GM12878 (cell line): ENCODE results near the gene PROSER3. TPM values are rescaled to one million over a fixed set of nuclear protein-coding genes. Genes with fewer than 3 reads are reported as not detected.

Experiments used
- ATAC-seq: fragments of 200-7000 bp; cut with Tn5 transposase; 3 replicates; pipeline ENCODE4 v1.9.1; 2020; ENCODE audit warnings: mild to moderate bottlenecking, moderate library complexity
- BruUV-seq: library from RNA; stranded (reverse); fragments of 400-500 nt; replicated peaks from 2 replicates; lab custom pipeline; 2021; lab: Mats Ljungman, UMichigan
- CTCF ChIA-PET: fragments of 300-600 bp; sonication (Branson Sonifier 250); formaldehyde crosslinking; extraction: SDS; loops from one replicate; lab custom pipeline; 2021; ENCODE audit warnings: inconsistent platforms; lab: Yijun Ruan, JAX
- POLR2A ChIA-PET: fragments of 350-600 bp; formaldehyde crosslinking; extraction: SDS; loops from one replicate; lab custom pipeline; 2021; ENCODE audit warnings: inconsistent platforms; lab: Charles Lee
- RAD21 ChIA-PET: fragments of 300-600 bp; sonication (Branson Sonifier 250); formaldehyde crosslinking; loops from one replicate; lab custom pipeline; 2023; ENCODE audit warnings: antibody characterized with exemption; ENCODE audit not compliant: unreplicated experiment; lab: Charles Lee
- SMC1A ChIA-PET: fragments of 300-600 bp; sonication (Branson Sonifier 250); formaldehyde crosslinking; loops from one replicate; lab custom pipeline; 2023; ENCODE audit not compliant: unreplicated experiment, uncharacterized antibody; lab: Charles Lee
- DNase-seq: peaks from one replicate; pipeline ENCODE4 v3.0.0-alpha.2; 2011; ENCODE audit warnings: low read depth, low spot score
- FAIRE-seq: peaks from 3 replicates; lab custom pipeline; 2011; peaks lifted over from hg19 to GRCh38; lab: Jason Lieb, UNC
- H2AFZ ChIP-seq: 2 replicates; pipeline ENCODE4 v1.6.0; 2011; ENCODE audit warnings: low read depth, low read length, control low read depth; ENCODE audit not compliant: control insufficient read depth
- H3K27ac ChIP-seq: 2 replicates; pipeline ENCODE4 v1.5.1; 2011; ENCODE audit warnings: control low read depth; ENCODE audit not compliant: control insufficient read depth, insufficient read depth
- H3K27me3 ChIP-seq, 2 experiments: replicated peaks in 1 of 2; 2 replicates each; pipeline versions ENCODE4 v1.6.0 to v1.6.1; 2011; ENCODE audit warnings: low read length in 1 of 2; ENCODE audit not compliant: control insufficient read depth in 2 of 2, insufficient read depth in 2 of 2
- H3K36me3 ChIP-seq, 2 experiments: 2 replicates each; pipeline ENCODE4 v1.5.1; 2011; ENCODE audit warnings: low read length in 1 of 2; ENCODE audit not compliant: control insufficient read depth in 2 of 2, insufficient read depth in 2 of 2
- H3K4me1 ChIP-seq: 2 replicates; pipeline ENCODE4 v1.6.1; 2011; ENCODE audit warnings: mild to moderate bottlenecking, low read length, moderate library complexity, mixed read lengths; ENCODE audit not compliant: control insufficient read depth, insufficient read depth
- H3K4me2 ChIP-seq: 2 replicates; pipeline ENCODE4 v1.6.0; 2011; ENCODE audit warnings: control low read depth; ENCODE audit not compliant: control insufficient read depth, insufficient read depth
- H3K4me3 ChIP-seq: fragments of 200-600 bp; sonication (generic); 2 replicates; pipeline ENCODE4 v1.5.1; 2016
- H3K79me2 ChIP-seq: 2 replicates; pipeline ENCODE4 v1.6.0; 2011; ENCODE audit warnings: low read length; ENCODE audit not compliant: control insufficient read depth, insufficient read depth
- H3K9ac ChIP-seq: 2 replicates; pipeline ENCODE4 v1.8.0; 2011; ENCODE audit warnings: low read length, control low read depth, mixed read lengths; ENCODE audit not compliant: control insufficient read depth, insufficient read depth
- H3K9me3 ChIP-seq: replicated peaks from 3 replicates; pipeline ENCODE4 v1.5.1; 2011; ENCODE audit warnings: mild to moderate bottlenecking, low read length; ENCODE audit not compliant: control insufficient read depth, insufficient read depth
- H4K20me1 ChIP-seq: 2 replicates; pipeline ENCODE4 v1.6.0; 2011; ENCODE audit not compliant: control insufficient read depth, insufficient read depth
- ASH2L ChIP-seq: fragments of 300-600, 200-600 bp; sonication (generic); IDR thresholded peaks from 2 replicates; pipeline ENCODE4 v1.6.1; 2017; ENCODE audit warnings: low read depth, mild to moderate bottlenecking, borderline replicate concordance
- DPF2 ChIP-seq: fragments of 450-650 bp; IDR thresholded peaks from 2 replicates; pipeline ENCODE4 v1.6.1; 2017; ENCODE audit warnings: mild to moderate bottlenecking
- EGR1 ChIP-seq, 2 experiments: IDR thresholded peaks; 1 replicate in 1 of 2; 2 replicates in 1 of 2; pipeline ENCODE4 v1.6.1; 2011 to 2012; ENCODE audit warnings: low read depth in 2 of 2, low read length in 2 of 2, borderline replicate concordance in 1 of 2, mild to moderate bottlenecking in 1 of 2, moderate library complexity in 1 of 2
- EZH2 ChIP-seq: IDR thresholded peaks from 2 replicates; pipeline ENCODE4 v1.6.1; 2012; ENCODE audit warnings: low read depth, mild to moderate bottlenecking, control low read depth, inconsistent platforms, low read length, borderline replicate concordance; ENCODE audit not compliant: control insufficient read depth
- LARP7 ChIP-seq: fragments of 450-650 bp; IDR thresholded peaks from 2 replicates; pipeline ENCODE4 v1.6.1; 2017; ENCODE audit warnings: mild to moderate bottlenecking
- MTA3 ChIP-seq: IDR thresholded peaks from 2 replicates; pipeline ENCODE4 v1.6.1; 2012; ENCODE audit warnings: low read length, inconsistent platforms, borderline replicate concordance
- NFIC ChIP-seq: IDR thresholded peaks from 2 replicates; pipeline ENCODE4 v1.6.1; 2012; ENCODE audit warnings: low read depth, mild to moderate bottlenecking, inconsistent platforms, low read length, moderate library complexity
- NFYA ChIP-seq: IDR thresholded peaks from 2 replicates; pipeline ENCODE4 v1.6.1; 2011; ENCODE audit warnings: low read depth, mild to moderate bottlenecking, low read length, improper control_type of control experiment, borderline replicate concordance
- PAX8 ChIP-seq: fragments of 450-650 bp; IDR thresholded peaks from 2 replicates; pipeline ENCODE4 v1.6.1; 2017; ENCODE audit warnings: mild to moderate bottlenecking, moderate library complexity
- SIN3A ChIP-seq: IDR thresholded peaks from 2 replicates; pipeline ENCODE4 v1.6.1; 2012; ENCODE audit warnings: low read depth, low read length, improper control_type of control experiment
- STAT3 ChIP-seq: IDR thresholded peaks from 2 replicates; pipeline ENCODE4 v1.6.1; 2011; ENCODE audit warnings: low read depth, low read length, improper control_type of control experiment
- ZBTB11 ChIP-seq: fragments of 450-650 bp; formaldehyde crosslinking; IDR thresholded peaks from 2 replicates; pipeline ENCODE4 v1.5.0; 2022; ENCODE audit warnings: mild to moderate bottlenecking, missing genetic modification characterization
- WGBS: methylation state at CpG from one replicate; pipeline ENCODE4 v1.1.6; 2016; ENCODE audit warnings: low lambda C conversion rate; ENCODE audit not compliant: insufficient replicate concordance, insufficient coverage; ENCODE audit errors: missing lambda C conversion rate; 5-methylcytosine and 5-hydroxymethylcytosine counted together
- in situ Hi-C: fragments of 300-500 bp; cut with MboI; formaldehyde crosslinking; loops from 9 replicates; pipeline ENCODE4 v1.14.3; 2018; ENCODE audit warnings: mixed read lengths
- intact Hi-C: fragments of 100-400 bp; cut with micrococcal nuclease; formaldehyde crosslinking; loops from one replicate; pipeline ENCODE4 v1.14.2; 2022; ENCODE audit not compliant: unreplicated experiment
- polyA plus RNA-seq, 11 experiments: library from polyadenylated mRNA; depleted of rRNA in 4 of 11; unstranded in 6 of 11; stranded (reverse) in 5 of 11; fragments of >200 nt; fragmentation: Nextera tagmentation in 4 of 11; fragmentation: Illumina TruSeq in 1 of 11; extraction: Ambion mirVana in 4 of 11; extraction: Trizol in 1 of 11; gene quantifications; 1 replicate in 1 of 11; 2 replicates in 10 of 11; pipeline versions ENCODE4 v1.2.1 to v1.2.3, GENCODE V29; 2011 to 2016; ENCODE audit warnings: inconsistent platforms in 2 of 11, missing spikeins in 2 of 11, low read depth in 1 of 11
- total RNA-seq, 4 experiments: library from RNA; depleted of rRNA in 3 of 4; stranded (reverse); fragments of >200 nt in 3 of 4; fragmentation: Illumina TruSeq in 1 of 4; extraction: Trizol in 1 of 4; gene quantifications; 2 replicates each; pipeline versions ENCODE4 v1.2.1 to v1.2.3, GENCODE V29; 2013 to 2021
- TF ChIP-seq, protein P1 (sequence below), 3 experiments: IDR thresholded peaks in 2 of 3; conservative IDR thresholded peaks in 1 of 3; 2 replicates each; pipeline ENCODE4 v1.5.1; 2011; ENCODE audit warnings: low read depth in 3 of 3, low read length in 3 of 3, mild to moderate bottlenecking in 3 of 3, control low read depth in 2 of 3, moderate library complexity in 2 of 3, inconsistent platforms in 1 of 3, mixed read lengths in 1 of 3; ENCODE audit not compliant: control insufficient read depth in 2 of 3, insufficient read depth in 1 of 3; ENCODE audit errors: extremely low read depth in 1 of 3
- TF ChIP-seq, protein P2 (sequence below): fragments of 450-650 bp; IDR thresholded peaks from 2 replicates; pipeline ENCODE4 v1.6.1; 2014; ENCODE audit warnings: mild to moderate bottlenecking

The PROSER3 gene
- total and polyA plus RNA-seq, 10 of the 15 experiments (the other 5 are each of a cell fraction or from before 2014, with no cell fraction given): 0.85 to 25.1 (median 9.6) TPM

DNA sequence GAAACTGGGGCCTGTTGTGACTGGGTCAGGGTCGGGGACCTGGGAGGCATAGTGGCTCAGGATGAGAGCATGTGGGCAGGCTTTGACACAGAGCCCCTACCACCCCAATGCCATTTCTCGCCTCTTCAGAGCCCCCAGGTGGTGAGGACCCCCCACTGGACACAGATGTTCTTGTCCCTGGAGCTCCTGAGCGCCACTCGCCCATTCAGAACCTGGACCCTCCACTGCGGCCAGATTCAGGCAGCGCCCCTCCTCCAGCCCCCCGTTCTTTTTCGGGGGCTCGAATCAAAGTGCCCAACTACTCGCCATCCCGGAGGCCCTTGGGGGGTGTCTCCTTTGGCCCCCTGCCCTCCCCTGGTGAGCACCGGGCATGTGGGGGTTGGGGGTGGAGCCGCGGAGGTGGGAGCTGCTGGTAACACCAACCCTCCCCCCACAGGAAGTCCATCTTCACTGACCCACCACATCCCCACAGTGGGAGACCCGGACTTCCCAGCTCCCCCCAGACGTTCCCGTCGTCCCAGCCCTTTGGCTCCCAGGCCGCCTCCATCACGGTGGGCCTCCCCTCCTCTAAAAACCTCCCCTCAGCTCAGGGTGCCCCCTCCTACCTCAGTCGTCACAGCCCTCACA, 26.1 kb upstream of the PROSER3 start:
- TF ChIP-seq STAT3: no peak
- no peak for TF ChIP-seq DPF2
- no peak for TF ChIP-seq ASH2L
- no peak for TF ChIP-seq NFIC
- TF ChIP-seq, protein P1, sequence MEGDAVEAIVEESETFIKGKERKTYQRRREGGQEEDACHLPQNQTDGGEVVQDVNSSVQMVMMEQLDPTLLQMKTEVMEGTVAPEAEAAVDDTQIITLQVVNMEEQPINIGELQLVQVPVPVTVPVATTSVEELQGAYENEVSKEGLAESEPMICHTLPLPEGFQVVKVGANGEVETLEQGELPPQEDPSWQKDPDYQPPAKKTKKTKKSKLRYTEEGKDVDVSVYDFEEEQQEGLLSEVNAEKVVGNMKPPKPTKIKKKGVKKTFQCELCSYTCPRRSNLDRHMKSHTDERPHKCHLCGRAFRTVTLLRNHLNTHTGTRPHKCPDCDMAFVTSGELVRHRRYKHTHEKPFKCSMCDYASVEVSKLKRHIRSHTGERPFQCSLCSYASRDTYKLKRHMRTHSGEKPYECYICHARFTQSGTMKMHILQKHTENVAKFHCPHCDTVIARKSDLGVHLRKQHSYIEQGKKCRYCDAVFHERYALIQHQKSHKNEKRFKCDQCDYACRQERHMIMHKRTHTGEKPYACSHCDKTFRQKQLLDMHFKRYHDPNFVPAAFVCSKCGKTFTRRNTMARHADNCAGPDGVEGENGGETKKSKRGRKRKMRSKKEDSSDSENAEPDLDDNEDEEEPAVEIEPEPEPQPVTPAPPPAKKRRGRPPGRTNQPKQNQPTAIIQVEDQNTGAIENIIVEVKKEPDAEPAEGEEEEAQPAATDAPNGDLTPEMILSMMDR (IDR thresholded peaks at IDR 0.05 in 2 of 3, conservative IDR thresholded peaks at IDR 0.05 in 1 of 3; ENCODE audit: control insufficient read depth in 2 of 3, extremely low read depth in 1 of 3, insufficient read depth in 1 of 3, low read depth in 3 of 3, low read length in 3 of 3): no peak
- no peak for TF ChIP-seq NFYA
- TF ChIP-seq MTA3: no peak
- no peak for TF ChIP-seq EZH2
- TF ChIP-seq SIN3A: no peak
- TF ChIP-seq ZBTB11 (CRISPR knock-in tag): no peak
- TF ChIP-seq, protein P2, sequence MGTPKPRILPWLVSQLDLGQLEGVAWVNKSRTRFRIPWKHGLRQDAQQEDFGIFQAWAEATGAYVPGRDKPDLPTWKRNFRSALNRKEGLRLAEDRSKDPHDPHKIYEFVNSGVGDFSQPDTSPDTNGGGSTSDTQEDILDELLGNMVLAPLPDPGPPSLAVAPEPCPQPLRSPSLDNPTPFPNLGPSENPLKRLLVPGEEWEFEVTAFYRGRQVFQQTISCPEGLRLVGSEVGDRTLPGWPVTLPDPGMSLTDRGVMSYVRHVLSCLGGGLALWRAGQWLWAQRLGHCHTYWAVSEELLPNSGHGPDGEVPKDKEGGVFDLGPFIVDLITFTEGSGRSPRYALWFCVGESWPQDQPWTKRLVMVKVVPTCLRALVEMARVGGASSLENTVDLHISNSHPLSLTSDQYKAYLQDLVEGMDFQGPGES: no peak
- no peak for TF ChIP-seq PAX8
- no peak for TF ChIP-seq EGR1 (IDR thresholded peaks at IDR 0.05; ENCODE audit: borderline replicate concordance in 1 of 2, low read depth in 2 of 2, low read length in 2 of 2)
- no peak for TF ChIP-seq LARP7
- TF ChIP-seq, all 136 proteins: peak for 0
- Histone ChIP-seq H3K4me3 (no peak overlapping the region), H3K9ac (no peak overlapping the region), H4K20me1 (no peaks in the 10 kb centered on the region), H3K36me3 (peaks cover 18 to 43% of the 10 kb centered on the region in 2 experiments), H3K4me1 (no peaks in the 10 kb centered on the region), H3K4me2 (no peak overlapping the region), H3K79me2 (no peaks in the 10 kb centered on the region), H2AFZ (no peak overlapping the region), H3K9me3 (no peaks in the 10 kb centered on the region), H3K27ac (no peak overlapping the region), H3K27me3 (no peaks in the 10 kb centered on the region)
- RAD21 ChIA-PET: no interaction called here
- ATAC-seq (no peak), DNase-seq (no peak), FAIRE-seq (no peak)
- WGBS: 90% methylated on average over 20 of the region's 21 CpGs
- BruUV-seq: no TSS peak
- SMC1A ChIA-PET: no interaction called here
- in situ Hi-C loops (no loop called here), intact Hi-C loops (no loop called here)
- CTCF ChIA-PET: interaction anchor here (0.6 kb wide), 1 partner anchor 161 kb away, joined by 5 read pairs; no protein-coding TSS in a partner anchor
- POLR2A ChIA-PET: no interaction called here
